ENCODE data around the gene ELP6. TPM values are rescaled to one million over a fixed set of nuclear protein-coding genes. Genes with fewer than 3 reads are reported as not detected.

ELP6 gene
- total and polyA plus RNA-seq, 2 donors (not counting 1 experiment from before 2014, with no cell fraction given), result 35.2 to 37.2 TPM

Other genes starting within 250 kb of the ELP6 start
- gene KIF9, start 230.9 kb downstream of the ELP6 start, total RNA-seq, result 1.8 and 2.8 TPM in 2 replicates
- gene KIF9, start 230.9 kb downstream of the ELP6 start, polyA plus RNA-seq, result 3.4 and 4.3 TPM in 2 replicates
- gene KLHL18, start 230.8 kb downstream of the ELP6 start, total RNA-seq, result 15.2 and 20.1 TPM in 2 replicates
- gene KLHL18, start 230.8 kb downstream of the ELP6 start, polyA plus RNA-seq, result 27.8 and 29.1 TPM in 2 replicates
- 11.6 and 19.7 TPM in 2 replicates for gene PTPN23, start 132.7 kb downstream of the ELP6 start, total RNA-seq
- 1.5 and 2.7 TPM in 2 replicates for gene PTPN23, start 132.7 kb downstream of the ELP6 start, polyA plus RNA-seq
- gene SCAP, start 37.8 kb downstream of the ELP6 start, total RNA-seq, result 51.6 and 67.7 TPM in 2 replicates
- gene SCAP, start 37.8 kb downstream of the ELP6 start, polyA plus RNA-seq, result 13.6 and 16.7 TPM in 2 replicates
- gene CSPG5, start 65.2 kb upstream of the ELP6 start, total RNA-seq, result under 0.01 and 0.17 TPM in 2 replicates
- gene CSPG5, start 65.2 kb upstream of the ELP6 start, polyA plus RNA-seq, result 0.02 TPM in 1 of 2 replicates, not detected in the other